HepG2 (cell line): ENCODE measurements around the gene C16orf78. TPM values are rescaled to one million over a fixed set of nuclear protein-coding genes. Genes with fewer than 3 reads are reported as not detected.

Source experiments
- ATAC-seq: fragments of 200-7000 bp; cut with Tn5 transposase; 3 replicates; pipeline ENCODE4 v1.9.1; 2020; ENCODE audit warnings: mild to moderate bottlenecking, moderate library complexity
- BruUV-seq: library from RNA; stranded (reverse); fragments of 400-500 nt; replicated peaks from 2 replicates; lab custom pipeline; 2021; lab: Mats Ljungman, UMichigan
- CTCF ChIA-PET: fragments of 300-600 bp; formaldehyde crosslinking; extraction: SDS; loops from one replicate; lab custom pipeline; 2021; ENCODE audit warnings: low total read pairs, inconsistent platforms, low intra/inter-chr PET ratio; lab: Yijun Ruan, JAX
- POLR2A ChIA-PET: fragments of 350-600 bp; sonication (Branson Sonifier 250); formaldehyde crosslinking; loops from one replicate; lab custom pipeline; 2020; ENCODE audit warnings: antibody characterized with exemption, inconsistent platforms; lab: Yijun Ruan, JAX
- DNase-seq: peaks from one replicate; pipeline ENCODE4 v3.0.0-alpha.2; 2015; ENCODE audit warnings: low spot score
- FAIRE-seq: peaks from 3 replicates; lab custom pipeline; 2011; peaks lifted over from hg19 to GRCh38; lab: Jason Lieb, UNC
- H2AFZ ChIP-seq: one replicate; pipeline ENCODE4 v1.6.1; 2011; ENCODE audit warnings: low read length, inconsistent platforms
- H3K27ac ChIP-seq: fragments of 300-600 bp; 3 replicates; pipeline ENCODE4 v1.8.0; 2011; ENCODE audit warnings: mixed run types, mild to moderate bottlenecking, mixed read lengths, low read length, inconsistent platforms; ENCODE audit not compliant: insufficient read depth; ENCODE audit errors: extremely low read length
- H3K27me3 ChIP-seq, 2 experiments: fragments of 200-600 bp in 1 of 2; 2 replicates in 1 of 2; 3 replicates in 1 of 2; pipeline versions ENCODE4 v1.6.0 to v1.8.0; 2011; ENCODE audit warnings: low read length in 2 of 2, mild to moderate bottlenecking in 2 of 2, moderate library complexity in 2 of 2, inconsistent platforms in 1 of 2; ENCODE audit not compliant: insufficient read depth in 2 of 2, control insufficient read depth in 1 of 2
- H3K36me3 ChIP-seq, 2 experiments: fragments of 200-600 bp in 1 of 2; replicated peaks in 1 of 2; 2 replicates in 1 of 2; 3 replicates in 1 of 2; pipeline versions ENCODE4 v1.5.1 to v1.8.0; 2011; ENCODE audit warnings: low read length in 2 of 2, inconsistent platforms in 1 of 2; ENCODE audit not compliant: insufficient read depth in 2 of 2, control insufficient read depth in 1 of 2
- H3K4me1 ChIP-seq: 2 replicates; pipeline ENCODE4 v1.5.1; 2012; ENCODE audit warnings: low read length, inconsistent platforms; ENCODE audit not compliant: insufficient read depth
- H3K4me2 ChIP-seq: 2 replicates; pipeline ENCODE4 v1.6.0; 2011; ENCODE audit warnings: low read depth, low read length, inconsistent platforms
- H3K4me3 ChIP-seq, 3 experiments: fragments of 200-600 bp in 1 of 3; sonication (generic), shearing (Covaris generic) in 1 of 3; replicated peaks in 1 of 3; 2 replicates each; pipeline ENCODE4 v1.5.1; 2011 to 2016; ENCODE audit warnings: low read length in 3 of 3, inconsistent platforms in 2 of 3, low read depth in 2 of 3, mild to moderate bottlenecking in 2 of 3, control low read depth in 1 of 3, mixed read lengths in 1 of 3; ENCODE audit not compliant: insufficient read depth in 1 of 3
- H3K79me2 ChIP-seq: one replicate; pipeline ENCODE4 v1.6.1; 2011; ENCODE audit warnings: low read length, inconsistent platforms; ENCODE audit not compliant: insufficient read depth
- H3K9ac ChIP-seq: 2 replicates; pipeline ENCODE4 v1.6.0; 2011; ENCODE audit warnings: mild to moderate bottlenecking, low read depth, low read length, inconsistent platforms; ENCODE audit not compliant: insufficient read depth
- H3K9me3 ChIP-seq: 2 replicates; pipeline ENCODE4 v1.5.1; 2012; ENCODE audit warnings: mild to moderate bottlenecking, low read length
- H4K20me1 ChIP-seq: 2 replicates; pipeline ENCODE4 v1.6.0; 2011; ENCODE audit warnings: inconsistent platforms, mild to moderate bottlenecking, low read length, moderate library complexity; ENCODE audit not compliant: insufficient read depth
- CBX1 ChIP-seq: IDR thresholded peaks from one replicate; pipeline ENCODE4 v1.6.1; 2016; ENCODE audit warnings: antibody characterized with exemption, low read depth
- CENPT ChIP-seq: sonication (generic); formaldehyde crosslinking; IDR thresholded peaks from 2 replicates; pipeline ENCODE4 v1.8.0; 2022; ENCODE audit warnings: low read depth, mild to moderate bottlenecking, moderate library complexity, missing genetic modification reagents
- HNRNPK ChIP-seq: fragments of 200-400 bp; formaldehyde crosslinking; IDR thresholded peaks from 2 replicates; pipeline ENCODE4 v1.6.1; 2018; ENCODE audit warnings: low read length, low read depth, moderate library complexity, mild to moderate bottlenecking; ENCODE audit not compliant: poor library complexity, severe bottlenecking
- SIX1 ChIP-seq: sonication (generic); formaldehyde crosslinking; IDR thresholded peaks from 2 replicates; pipeline ENCODE4 v1.4.0; 2020; ENCODE audit warnings: missing genetic modification reagents, borderline replicate concordance
- SMARCC2 ChIP-seq: fragments of 450-650 bp; IDR thresholded peaks from 2 replicates; pipeline ENCODE4 v1.6.1; 2017; ENCODE audit warnings: antibody characterized with exemption, mild to moderate bottlenecking
- ZNF142 ChIP-seq: sonication (generic); formaldehyde crosslinking; IDR thresholded peaks from 2 replicates; pipeline ENCODE4 v1.4.0; 2020; ENCODE audit warnings: missing genetic modification reagents
- ZSCAN29 ChIP-seq: sonication (generic); formaldehyde crosslinking; conservative IDR thresholded peaks from 2 replicates; pipeline ENCODE4 v1.4.0; 2020; ENCODE audit warnings: mild to moderate bottlenecking, missing genetic modification reagents
- WGBS: methylation state at CpG from one replicate; pipeline ENCODE4 v1.1.6; 2017; ENCODE audit warnings: low lambda C conversion rate; 5-methylcytosine and 5-hydroxymethylcytosine counted together
- in situ Hi-C: cut with HindIII; loops from 2 replicates; pipeline ENCODE4 v1.10.0; 2017; ENCODE audit warnings: low pct_unique_long_range_greater_than_20kb; ENCODE audit not compliant: extremely low pct_ligation_motif_present
- intact Hi-C: fragments of 100-400 bp; cut with micrococcal nuclease; formaldehyde crosslinking; loops from one replicate; pipeline ENCODE4 v1.10.0; 2022; ENCODE audit not compliant: unreplicated experiment
- polyA plus RNA-seq, 8 experiments: library from polyadenylated mRNA; depleted of rRNA in 3 of 8; stranded (reverse) in 7 of 8; unstranded in 1 of 8; fragments of >200 nt; fragmentation: Illumina TruSeq in 4 of 8; extraction: Trizol in 4 of 8; gene quantifications; 2 replicates each; pipeline versions ENCODE4 v1.2.1 to v1.2.3, GENCODE V29; 2011 to 2016; ENCODE audit warnings: low read depth in 4 of 8, missing spikeins in 1 of 8, mixed read lengths in 1 of 8; ENCODE audit not compliant: insufficient read depth in 1 of 8
- total RNA-seq, 5 experiments: library from RNA; depleted of rRNA; stranded (reverse); fragments of >200 nt; fragmentation: Illumina TruSeq; extraction: Trizol; gene quantifications; 2 replicates each; pipeline ENCODE4 v1.2.3, GENCODE V29; 2016; ENCODE audit warnings: low read depth in 1 of 5

The C16orf78 gene
- total and polyA plus RNA-seq, 2 of the 13 experiments (the other 11 are each of a cell fraction or from before 2014, with no cell fraction given): not detected

GRCh38 chr16:49342336-49343265 is 31.0 kb upstream of the C16orf78 start:
- Histone ChIP-seq H3K27ac (no peak overlapping the region), H3K27me3 (peaks cover 0 to 4% of the 10 kb centered on the region in 2 experiments; a peak in 2 of 5 replicates), H3K4me2 (no peak overlapping the region), H3K9ac (no peak overlapping the region), H2AFZ (no peak overlapping the region), H3K4me1 (no peaks in the 10 kb centered on the region), H4K20me1 (no peaks in the 10 kb centered on the region), H3K4me3 (no peak overlapping the region), H3K9me3 (no peaks in the 10 kb centered on the region), H3K36me3 (no peaks in the 10 kb centered on the region), H3K79me2 (no peaks in the 10 kb centered on the region)
- POLR2A ChIA-PET: no interaction called here
- in situ Hi-C loops: loop anchor here (10.0 kb wide), 1 partner anchor 278 kb away; no protein-coding TSS in a partner anchor
- no TSS peak for BruUV-seq
- CTCF ChIA-PET: no interaction called here
- FAIRE-seq: no peak
- intact Hi-C loops: no loop called here
- 0% methylated on average over 7 of the region's 8 CpGs for WGBS
- DNase-seq: no peak
- ATAC-seq: no peak
- TF ChIP-seq SIX1 (no peak), ZNF142 (CRISPR knock-in tag) (no peak), ZSCAN29 (CRISPR knock-in tag) (no peak), HNRNPK (no peak), SMARCC2 (no peak), CBX1 (no peak), CENPT (CRISPR knock-in tag) (no peak)
